Measurements from ENCODE around the gene CHCT1. TPM values are rescaled to one million over a fixed set of nuclear protein-coding genes. Genes with fewer than 3 reads are reported as not detected.
"Not testable (repeated sequence)": the region's sequence is repeated elsewhere in the genome, so short reads cannot be mapped to it uniquely, and the experiment has no call there.

The CHCT1 gene
- total RNA-seq, 6 experiments from 2014 or later, result not detected

DNA sequence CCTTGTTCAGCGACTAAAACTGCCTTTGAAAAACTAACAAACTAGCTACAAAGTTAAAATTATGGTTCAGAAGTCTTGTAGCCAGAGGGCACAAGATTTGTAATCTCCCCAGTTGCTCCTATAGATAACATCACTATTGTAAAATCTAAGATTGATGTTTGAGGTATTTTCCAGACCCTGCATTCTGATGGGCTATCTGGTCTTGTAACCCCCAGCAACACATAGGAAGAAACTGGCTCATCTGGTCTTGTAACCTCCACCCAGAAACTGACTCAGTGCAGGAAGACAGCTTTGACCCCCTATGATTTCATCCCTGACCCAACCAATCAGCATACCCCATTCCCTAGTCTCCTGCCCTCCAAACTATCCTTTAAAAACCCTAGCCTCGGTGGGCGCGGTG is 12.3 kb upstream of the CHCT1 start:
- Histone ChIP-seq H3K9me3 (no peaks in the 10 kb centered on the region), H3K4me3 (no peak overlapping the region), H3K4me1 (no peaks in the 10 kb centered on the region), H3K36me3 (no peaks in the 10 kb centered on the region), H3K27me3 (no peaks in the 10 kb centered on the region), H3K27ac (no peak overlapping the region)
- no peak for TF ChIP-seq POLR2A (IDR thresholded peaks at IDR 0.05)
- TF ChIP-seq, protein P1, sequence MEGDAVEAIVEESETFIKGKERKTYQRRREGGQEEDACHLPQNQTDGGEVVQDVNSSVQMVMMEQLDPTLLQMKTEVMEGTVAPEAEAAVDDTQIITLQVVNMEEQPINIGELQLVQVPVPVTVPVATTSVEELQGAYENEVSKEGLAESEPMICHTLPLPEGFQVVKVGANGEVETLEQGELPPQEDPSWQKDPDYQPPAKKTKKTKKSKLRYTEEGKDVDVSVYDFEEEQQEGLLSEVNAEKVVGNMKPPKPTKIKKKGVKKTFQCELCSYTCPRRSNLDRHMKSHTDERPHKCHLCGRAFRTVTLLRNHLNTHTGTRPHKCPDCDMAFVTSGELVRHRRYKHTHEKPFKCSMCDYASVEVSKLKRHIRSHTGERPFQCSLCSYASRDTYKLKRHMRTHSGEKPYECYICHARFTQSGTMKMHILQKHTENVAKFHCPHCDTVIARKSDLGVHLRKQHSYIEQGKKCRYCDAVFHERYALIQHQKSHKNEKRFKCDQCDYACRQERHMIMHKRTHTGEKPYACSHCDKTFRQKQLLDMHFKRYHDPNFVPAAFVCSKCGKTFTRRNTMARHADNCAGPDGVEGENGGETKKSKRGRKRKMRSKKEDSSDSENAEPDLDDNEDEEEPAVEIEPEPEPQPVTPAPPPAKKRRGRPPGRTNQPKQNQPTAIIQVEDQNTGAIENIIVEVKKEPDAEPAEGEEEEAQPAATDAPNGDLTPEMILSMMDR (IDR thresholded peaks at IDR 0.05), result no peak
- 79% methylated on average over 1 of the region's 4 CpGs for WGBS (ENCODE audit: insufficient coverage, low coverage, low lambda C conversion rate, missing lambda C conversion rate)
- intact Hi-C loops (cut with DNase I), result no loop called here
- no peak for DNase-seq
- no peak for ATAC-seq

GRCh38 chr17:60412701-60413100 is 9.6 kb upstream of the CHCT1 start:
- intact Hi-C loops (cut with DNase I), result no loop called here
- 61% methylated on average over 3 of the region's 3 CpGs for WGBS (ENCODE audit: insufficient coverage, low coverage, low lambda C conversion rate, missing lambda C conversion rate)
- no peak for ATAC-seq
- Histone ChIP-seq H3K4me3 (no peak overlapping the region), H3K36me3 (no peaks in the 10 kb centered on the region), H3K9me3 (no peaks in the 10 kb centered on the region), H3K27me3 (no peaks in the 10 kb centered on the region), H3K4me1 (no peaks in the 10 kb centered on the region), H3K27ac (no peak overlapping the region)
- no peak for DNase-seq
- TF ChIP-seq POLR2A (IDR thresholded peaks at IDR 0.05), result no peak
- TF ChIP-seq, protein P1 (IDR thresholded peaks at IDR 0.05), result no peak

- WGBS (ENCODE audit: insufficient coverage, low coverage, low lambda C conversion rate, missing lambda C conversion rate), result 100% methylated on average over 1 of the region's 1 CpG
- H3K36me3 ChIP-seq, result no peaks in the 10 kb centered on the region
- no peak for ATAC-seq
- intact Hi-C loops (cut with DNase I), result no loop called here
- H3K4me1 ChIP-seq, result no peaks in the 10 kb centered on the region
- DNase-seq, result no peak
- no peaks in the 10 kb centered on the region for H3K27me3 ChIP-seq
- H3K9me3 ChIP-seq, result no peaks in the 10 kb centered on the region
- TF ChIP-seq POLR2A (IDR thresholded peaks at IDR 0.05), result no peak
- TF ChIP-seq, protein P1 (IDR thresholded peaks at IDR 0.05), result no peak
- H3K27ac ChIP-seq, result no peak overlapping the region
- no peak overlapping the region for H3K4me3 ChIP-seq
Measured at GRCh38 chr17:60415146-60415545, 7.1 kb upstream of the CHCT1 start.

DNA sequence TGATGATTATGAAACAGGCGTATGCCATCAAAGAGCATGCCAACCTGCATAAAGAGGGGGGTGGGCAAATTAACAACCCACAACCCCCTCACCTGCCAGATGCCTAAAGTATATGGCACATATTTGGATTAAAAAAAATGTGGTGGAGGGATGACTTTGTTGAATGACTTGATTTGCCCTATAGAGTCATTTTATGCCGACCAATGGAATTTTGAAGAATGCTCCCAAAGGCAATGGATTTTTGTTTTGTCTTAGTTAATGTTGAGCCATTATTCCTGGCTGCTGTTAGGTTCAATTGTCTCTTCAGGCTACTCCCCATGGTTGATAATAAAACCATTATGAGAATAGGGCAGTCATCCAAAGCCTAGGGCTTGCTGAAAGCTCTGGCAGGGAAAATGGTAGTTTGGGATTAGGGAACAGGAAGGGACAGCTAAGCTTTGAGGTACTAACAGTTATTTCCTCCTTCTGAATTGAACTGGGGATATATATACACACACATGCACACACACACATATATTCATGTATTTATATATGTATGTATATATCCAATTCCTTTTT is 5.8 kb upstream of the CHCT1 start:
- DNase-seq (no peak), ATAC-seq (no peak)
- WGBS (ENCODE audit: insufficient coverage, low coverage, low lambda C conversion rate, missing lambda C conversion rate), result 85% methylated on average over 2 of the region's 2 CpGs

GRCh38 chr17:60419003-60419402 is 3.3 kb upstream of the CHCT1 start:
- WGBS (ENCODE audit: insufficient coverage, low coverage, low lambda C conversion rate, missing lambda C conversion rate), result 81% methylated on average over 4 of the region's 4 CpGs
- H3K4me3 ChIP-seq; intact Hi-C loops (cut with DNase I); ATAC-seq; H3K4me1 ChIP-seq; H3K9me3 ChIP-seq; H3K27me3 ChIP-seq; H3K27ac ChIP-seq; DNase-seq; H3K36me3 ChIP-seq: not testable (repeated sequence)

More for the DNA sequence above, 5.8 kb upstream of the CHCT1 start:
- Histone ChIP-seq H3K4me1 (peaks cover 0 to 3% (median 0%) of the 10 kb centered on the region in 4 donors), H3K27ac (no peak overlapping the region), H3K9me3 (no peaks in the 10 kb centered on the region), H3K4me3 (no peak overlapping the region), H3K36me3 (no peaks in the 10 kb centered on the region), H3K27me3 (no peaks in the 10 kb centered on the region)
- TF ChIP-seq POLR2A (IDR thresholded peaks at IDR 0.05), result no peak
- TF ChIP-seq, protein P1 (IDR thresholded peaks at IDR 0.05), result no peak
- intact Hi-C loops (cut with DNase I), result no loop called here

GRCh38 chr17:60419875-60420274 is 2.4 kb upstream of the CHCT1 start:
- H3K4me1 ChIP-seq; H3K27ac ChIP-seq; H3K27me3 ChIP-seq; H3K9me3 ChIP-seq; intact Hi-C loops (cut with DNase I); DNase-seq; H3K36me3 ChIP-seq; H3K4me3 ChIP-seq; ATAC-seq: not testable (repeated sequence)
- 88% methylated on average over 7 of the region's 7 CpGs for WGBS (ENCODE audit: insufficient coverage, low coverage, low lambda C conversion rate, missing lambda C conversion rate)
